HL-60 (cell line): ENCODE measurements around the gene ARHGEF7.

Experiments
- CTCF ChIP-seq: IDR thresholded peaks from one replicate; pipeline ENCODE4 v1.5.1; 2011; ENCODE audit warnings: low read length, control low read depth, inconsistent platforms; ENCODE audit not compliant: insufficient read depth
- GABPA ChIP-seq: IDR thresholded peaks from 2 replicates; pipeline ENCODE4 v1.6.1; 2012; ENCODE audit warnings: low read depth
- POLR2AphosphoS5 ChIP-seq: IDR thresholded peaks from 2 replicates; pipeline ENCODE4 v1.6.1; 2012; ENCODE audit warnings: low read depth
- REST ChIP-seq: IDR thresholded peaks from 2 replicates; pipeline ENCODE4 v1.6.1; 2012; ENCODE audit warnings: low read depth; ENCODE audit not compliant: insufficient replicate concordance

- no peak for TF ChIP-seq CTCF
- TF ChIP-seq GABPA, result no peak
- TF ChIP-seq REST, result no peak
- no peak for TF ChIP-seq POLR2AphosphoS5
Observed at GRCh38 chr13:111143865-111144540, 28.9 kb downstream of the ARHGEF7 start.
